Measurements from ENCODE around the gene ZNF750.

Gene ZNF750

DNA sequence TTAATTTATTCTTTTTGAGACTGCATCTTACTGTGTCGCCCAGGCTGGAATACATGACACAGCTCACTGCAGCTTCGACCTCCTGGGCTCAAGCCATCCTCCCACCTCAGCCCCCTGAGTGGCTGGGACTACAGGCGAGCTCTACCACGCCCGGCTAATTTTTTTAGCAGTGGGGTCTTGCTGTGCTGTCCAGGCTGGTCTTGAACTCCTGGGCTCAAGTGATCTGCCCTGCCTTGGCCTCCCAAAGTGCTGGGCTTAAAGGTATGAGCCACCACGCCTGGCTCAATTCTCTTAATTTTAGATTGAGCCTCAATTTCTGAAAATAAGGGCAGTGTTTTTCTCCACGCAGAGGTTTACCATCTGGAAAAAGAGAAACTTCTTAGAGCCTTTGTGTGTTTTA, 41.1 kb downstream of the ZNF750 start:
- in situ Hi-C loops (cut with HindIII; ENCODE audit: low sequenced_read_pairs): no loop called here
- no peak for DNase-seq (ENCODE audit: low read depth, low spot score)
- H3K4me3 ChIP-seq (ENCODE audit: low read depth, low read length): no peak overlapping the region
- TF ChIP-seq, protein P1, sequence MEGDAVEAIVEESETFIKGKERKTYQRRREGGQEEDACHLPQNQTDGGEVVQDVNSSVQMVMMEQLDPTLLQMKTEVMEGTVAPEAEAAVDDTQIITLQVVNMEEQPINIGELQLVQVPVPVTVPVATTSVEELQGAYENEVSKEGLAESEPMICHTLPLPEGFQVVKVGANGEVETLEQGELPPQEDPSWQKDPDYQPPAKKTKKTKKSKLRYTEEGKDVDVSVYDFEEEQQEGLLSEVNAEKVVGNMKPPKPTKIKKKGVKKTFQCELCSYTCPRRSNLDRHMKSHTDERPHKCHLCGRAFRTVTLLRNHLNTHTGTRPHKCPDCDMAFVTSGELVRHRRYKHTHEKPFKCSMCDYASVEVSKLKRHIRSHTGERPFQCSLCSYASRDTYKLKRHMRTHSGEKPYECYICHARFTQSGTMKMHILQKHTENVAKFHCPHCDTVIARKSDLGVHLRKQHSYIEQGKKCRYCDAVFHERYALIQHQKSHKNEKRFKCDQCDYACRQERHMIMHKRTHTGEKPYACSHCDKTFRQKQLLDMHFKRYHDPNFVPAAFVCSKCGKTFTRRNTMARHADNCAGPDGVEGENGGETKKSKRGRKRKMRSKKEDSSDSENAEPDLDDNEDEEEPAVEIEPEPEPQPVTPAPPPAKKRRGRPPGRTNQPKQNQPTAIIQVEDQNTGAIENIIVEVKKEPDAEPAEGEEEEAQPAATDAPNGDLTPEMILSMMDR (IDR thresholded peaks at IDR 0.05; ENCODE audit: low read depth, low read length): no peak

DNA sequence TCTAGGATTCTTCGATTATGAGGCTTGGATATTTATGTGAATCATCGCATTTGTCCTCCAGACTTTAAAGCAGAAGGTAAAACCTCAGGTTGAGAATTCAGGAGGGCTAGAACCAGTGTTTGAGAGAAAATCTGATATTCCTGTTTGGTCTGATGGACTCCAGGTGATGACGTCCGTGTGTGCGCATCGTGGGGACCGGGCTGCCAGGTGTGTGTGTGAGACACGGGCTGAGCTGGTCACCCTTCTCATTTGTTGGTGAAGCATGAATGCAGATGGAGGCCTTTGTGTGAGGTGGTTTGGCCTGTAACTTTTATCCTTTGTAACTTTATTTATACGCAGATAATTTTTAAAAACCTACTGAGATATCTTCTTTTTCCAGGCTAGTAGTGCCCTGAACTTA, 42.8 kb downstream of the ZNF750 start:
- TF ChIP-seq, protein P1 (IDR thresholded peaks at IDR 0.05; ENCODE audit: low read depth, low read length): no peak
- in situ Hi-C loops (cut with HindIII; ENCODE audit: low sequenced_read_pairs): no loop called here
- DNase-seq (ENCODE audit: low read depth, low spot score): no peak
- no peak overlapping the region for H3K4me3 ChIP-seq (ENCODE audit: low read depth, low read length)

DNA sequence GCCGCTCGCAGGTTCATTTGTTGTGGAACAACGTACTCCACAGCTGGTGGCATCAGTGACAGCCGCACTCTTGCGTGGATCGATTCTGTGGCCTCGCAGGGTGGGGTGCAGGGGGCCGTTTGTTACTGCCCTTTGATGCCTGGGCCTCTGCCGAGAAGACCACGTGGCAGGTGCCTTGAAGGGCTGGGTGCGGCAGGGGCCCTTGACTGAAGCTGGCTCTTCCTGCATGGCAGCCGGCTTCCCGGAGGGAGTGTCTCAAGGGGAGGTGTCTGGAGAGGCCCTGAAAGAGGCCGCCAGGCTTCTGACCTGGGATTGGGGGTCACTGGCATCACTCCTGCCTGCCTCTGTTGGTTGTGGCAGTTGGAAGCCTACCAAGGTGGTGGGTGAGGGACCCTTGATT, 44.2 kb downstream of the ZNF750 start:
- TF ChIP-seq, protein P1 (IDR thresholded peaks at IDR 0.05; ENCODE audit: low read depth, low read length): no peak
- no peak overlapping the region for H3K4me3 ChIP-seq (ENCODE audit: low read depth, low read length)
- DNase-seq (ENCODE audit: low read depth, low spot score): no peak
- in situ Hi-C loops (cut with HindIII; ENCODE audit: low sequenced_read_pairs): no loop called here

DNA sequence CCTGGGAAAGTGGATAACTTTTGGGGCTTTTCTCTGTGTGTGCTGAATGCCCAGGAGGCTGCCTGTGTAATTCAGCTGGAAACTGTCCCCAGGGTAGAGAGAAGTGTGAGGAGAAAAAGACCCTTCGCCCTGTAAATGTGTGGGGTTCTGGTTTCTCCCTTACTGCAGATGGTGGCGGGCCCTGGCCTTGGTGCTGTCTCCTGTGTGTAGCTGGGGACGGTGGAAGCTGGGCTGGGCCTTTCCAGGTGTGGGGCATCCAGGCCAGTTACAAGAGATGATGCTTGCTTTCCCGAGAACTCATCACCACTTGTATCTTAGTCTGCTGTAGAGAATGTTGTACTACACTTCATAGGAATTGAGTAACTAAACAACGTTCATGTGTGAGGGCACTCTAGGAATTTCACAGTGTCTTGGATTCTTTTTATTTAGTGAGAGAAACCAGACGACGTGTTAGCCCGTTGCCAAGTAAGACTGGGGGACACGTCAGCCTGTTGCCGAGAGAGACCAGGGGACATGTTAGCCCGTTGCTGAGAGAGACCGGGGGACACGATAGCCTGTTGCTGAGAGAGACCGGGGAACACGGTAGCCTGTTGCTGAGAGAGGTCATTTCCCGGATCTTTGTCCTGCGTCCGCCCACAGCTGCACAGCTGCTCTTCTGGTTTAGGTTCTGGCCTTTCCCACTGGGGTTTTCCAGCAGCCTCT, 44.9 kb downstream of the ZNF750 start:
- in situ Hi-C loops (cut with HindIII; ENCODE audit: low sequenced_read_pairs): no loop called here
- TF ChIP-seq, protein P1 (IDR thresholded peaks at IDR 0.05; ENCODE audit: low read depth, low read length): no peak
- no peak overlapping the region for H3K4me3 ChIP-seq (ENCODE audit: low read depth, low read length)
- DNase-seq (ENCODE audit: low read depth, low spot score): peak; percentile 26

DNA sequence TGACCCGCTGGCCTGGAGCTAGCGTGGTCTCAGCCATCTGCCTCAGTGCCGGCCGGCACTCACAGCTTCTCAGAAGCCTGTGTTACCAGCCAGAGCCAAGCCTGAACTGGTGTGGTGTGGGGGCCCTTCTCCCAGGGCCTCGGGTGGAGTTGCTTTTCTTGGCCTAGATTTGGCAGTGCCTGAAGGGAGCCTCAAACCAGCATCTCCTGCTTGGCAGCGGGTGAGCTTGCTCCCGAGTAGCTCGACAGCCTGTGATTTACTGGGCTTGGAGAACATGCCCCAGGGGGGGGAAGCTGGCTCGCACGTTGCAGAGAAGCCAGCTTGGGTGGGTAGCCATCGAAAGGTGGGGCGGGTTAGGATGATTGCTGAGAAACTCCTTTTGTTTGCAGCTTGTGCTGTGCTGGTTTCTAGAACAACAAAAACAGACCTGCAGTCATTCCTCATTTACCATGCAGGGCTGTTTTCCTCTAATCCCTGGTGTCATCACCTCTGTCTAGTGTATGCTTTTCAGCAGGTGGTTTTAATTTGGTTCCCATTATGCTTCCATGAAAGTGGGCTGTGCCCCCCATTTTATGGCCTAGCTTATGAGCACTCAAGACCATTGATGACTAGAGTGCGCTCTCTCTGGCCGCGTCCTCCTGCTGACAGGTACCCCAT, 45.7 kb downstream of the ZNF750 start:
- DNase-seq (ENCODE audit: low read depth, low spot score): peak; percentile 43
- in situ Hi-C loops (cut with HindIII; ENCODE audit: low sequenced_read_pairs): no loop called here
- no peak overlapping the region for H3K4me3 ChIP-seq (ENCODE audit: low read depth, low read length)
- TF ChIP-seq, protein P1 (IDR thresholded peaks at IDR 0.05; ENCODE audit: low read depth, low read length): no peak

DNA sequence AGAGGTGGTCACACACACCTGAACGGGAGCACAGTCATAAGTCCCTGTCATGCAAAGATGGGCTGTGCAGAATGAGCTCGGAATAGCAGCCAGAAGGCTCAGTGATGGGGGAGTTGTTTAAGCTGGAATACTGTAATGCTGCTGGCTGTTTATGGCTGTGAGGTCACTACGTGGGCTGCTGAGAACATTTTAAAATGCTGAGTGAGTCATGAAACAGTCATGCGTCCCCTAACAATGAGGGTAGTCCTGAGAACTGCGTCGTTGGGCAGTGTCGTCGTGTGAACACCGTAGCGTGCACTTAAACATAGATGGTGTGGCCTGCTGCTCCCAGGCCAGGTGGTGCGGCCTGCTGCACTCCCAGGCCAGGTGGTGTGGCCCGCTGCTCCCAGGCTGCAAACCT, 48.3 kb downstream of the ZNF750 start:
- in situ Hi-C loops (cut with HindIII; ENCODE audit: low sequenced_read_pairs): no loop called here
- DNase-seq (ENCODE audit: low read depth, low spot score): peak; percentile 93
- H3K4me3 ChIP-seq (ENCODE audit: low read depth, low read length): no peak overlapping the region
- TF ChIP-seq, protein P1 (IDR thresholded peaks at IDR 0.05; ENCODE audit: low read depth, low read length): no peak

All from astrocyte of the spinal cord (primary cell).